Suppressor macrophage (primary cell): ENCODE data around the gene NDUFB11.

Source experiments
- DNase-seq, 4 experiments: peaks; one replicate each; pipeline ENCODE4 v3.0.0-alpha.2; 2020 to 2022
- total RNA-seq, 17 experiments: gene quantifications; one replicate each; lab custom pipeline; 2026; ENCODE audit warnings: mixed read lengths in 6 of 17, inconsistent platforms in 3 of 17; lab: John Stamatoyannopoulos, UW

The NDUFB11 gene
- total RNA-seq = 24.0 to 66.4 (median 45.5) reads per million in 17 experiments

DNA sequence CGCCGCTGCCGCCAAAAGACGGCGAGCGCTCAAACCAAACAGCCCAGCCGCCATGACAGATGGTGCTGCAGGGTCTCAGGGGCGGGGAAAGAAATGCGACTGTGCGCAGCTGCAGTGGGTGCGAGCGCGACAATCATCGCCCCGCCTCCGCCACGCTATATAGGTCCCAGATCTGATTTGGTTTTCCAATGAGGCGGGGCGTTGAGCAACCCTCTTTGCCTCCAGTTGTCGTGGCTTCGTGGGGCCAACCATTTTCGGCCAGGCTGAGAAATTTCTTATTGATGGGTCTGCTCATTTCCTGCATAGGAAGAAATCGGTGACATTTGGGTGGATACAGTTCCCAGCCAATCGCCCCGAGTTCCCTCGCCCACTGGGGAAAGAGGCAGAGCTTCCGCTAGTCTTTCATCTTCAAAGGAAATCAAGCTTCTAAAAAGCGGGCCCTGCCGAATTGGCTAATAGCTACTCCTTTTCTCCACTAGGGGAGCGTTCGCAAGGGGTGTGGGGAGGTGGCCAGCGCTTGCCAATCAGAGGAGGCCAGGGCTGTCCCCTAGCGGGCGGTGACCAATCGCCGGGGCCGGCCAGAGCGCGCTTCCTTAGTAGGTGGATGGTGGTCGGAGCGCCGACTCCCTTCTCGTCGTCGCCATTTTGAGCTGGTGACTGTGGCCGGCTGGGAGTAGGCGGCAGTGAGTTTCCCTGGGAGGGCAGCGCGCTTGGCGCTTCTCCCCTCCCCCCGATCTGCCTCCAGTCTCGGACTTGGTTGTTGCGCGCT, at the start of gene NDUFB11, which contains the start of gene RBM10:
TSS of gene NDUFB11 (minus strand) at position 77 of the 769 bp plus-strand sequence. CDS start at position 54, 23 bp downstream.
TSS of gene RBM10 (plus strand) at position 596 of the 769 bp plus-strand sequence. CDS start 2,261 bp downstream, outside the sequence.
- DNase-seq = peak; percentile 94 to 96 (median 96)

DNA sequence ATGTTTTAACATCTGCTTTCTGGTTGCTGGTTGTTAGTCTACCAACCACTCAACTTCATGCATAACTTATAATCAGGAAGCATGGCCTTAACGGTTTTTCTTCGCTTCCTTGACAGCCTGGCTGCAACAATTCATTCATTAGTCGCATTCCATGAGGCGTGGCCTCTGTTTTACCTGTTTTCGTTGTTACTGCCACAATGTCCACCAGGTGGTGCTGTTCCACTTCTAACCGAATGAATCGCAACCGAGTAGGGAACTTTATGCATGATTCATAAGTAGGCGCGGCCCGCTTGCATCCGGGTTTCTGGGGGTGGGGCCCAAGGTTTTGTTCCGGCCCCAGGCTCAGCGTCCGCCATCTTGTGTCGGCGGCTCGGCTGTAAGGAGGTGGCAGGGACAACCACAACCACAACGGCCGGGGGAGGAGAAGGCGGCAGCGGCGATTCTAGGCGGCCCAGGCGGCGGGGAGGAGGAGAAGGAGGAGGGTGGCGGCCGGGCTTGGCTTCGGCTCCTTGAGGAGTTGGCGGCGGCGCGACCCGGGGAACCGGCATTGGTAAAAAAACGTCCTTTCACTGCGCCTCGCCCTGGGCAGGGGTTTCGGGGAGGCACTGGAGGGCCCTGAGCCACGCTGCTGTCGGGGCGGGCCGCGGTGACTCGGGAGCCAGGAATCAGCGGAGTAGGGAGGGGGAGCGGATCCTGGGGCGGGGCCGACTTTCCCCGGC, 49.1 kb upstream of the NDUFB11 start, which contains the start of gene UBA1:
TSS of gene UBA1 (plus strand) at position 355 of the 719 bp plus-strand sequence. CDS start 4,974 bp downstream, outside the sequence.
- peak; percentile 94 to 95 (median 95) for DNase-seq

DNA sequence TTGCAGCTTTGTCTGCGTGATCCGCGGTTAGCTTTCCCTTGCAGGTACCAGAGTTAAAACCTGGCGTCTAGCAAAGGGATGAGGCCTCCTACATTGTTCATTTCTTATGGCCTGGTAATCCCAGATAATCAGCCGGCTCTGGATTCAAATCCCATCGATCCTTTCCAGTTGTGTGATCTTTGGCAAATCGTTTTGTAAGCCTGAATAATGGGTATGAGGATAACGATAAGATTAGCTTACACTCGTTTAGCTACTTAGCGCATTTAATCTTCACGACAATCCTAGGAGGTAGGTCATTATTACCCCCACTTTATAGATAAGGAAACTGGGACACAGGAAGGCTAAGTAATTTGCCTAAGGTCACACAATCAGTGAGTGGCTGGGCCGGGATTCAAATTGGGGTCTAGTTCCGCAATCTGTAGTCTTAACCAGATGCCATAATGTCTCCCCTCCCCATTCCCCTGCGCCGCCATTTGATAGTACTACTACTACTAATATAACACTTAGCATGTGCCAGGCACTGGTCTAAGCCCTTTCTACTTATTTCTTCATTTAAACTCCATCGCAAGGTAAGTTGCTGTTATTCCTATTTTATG, 47.4 kb upstream of the NDUFB11 start:
- no peak for DNase-seq

- peak in 3 of 4 experiments; percentile 3 to 32 (median 16) for DNase-seq
These were observed 46.8 kb upstream of the NDUFB11 start for GRCh38 chrX:47191331-47191730.

DNA sequence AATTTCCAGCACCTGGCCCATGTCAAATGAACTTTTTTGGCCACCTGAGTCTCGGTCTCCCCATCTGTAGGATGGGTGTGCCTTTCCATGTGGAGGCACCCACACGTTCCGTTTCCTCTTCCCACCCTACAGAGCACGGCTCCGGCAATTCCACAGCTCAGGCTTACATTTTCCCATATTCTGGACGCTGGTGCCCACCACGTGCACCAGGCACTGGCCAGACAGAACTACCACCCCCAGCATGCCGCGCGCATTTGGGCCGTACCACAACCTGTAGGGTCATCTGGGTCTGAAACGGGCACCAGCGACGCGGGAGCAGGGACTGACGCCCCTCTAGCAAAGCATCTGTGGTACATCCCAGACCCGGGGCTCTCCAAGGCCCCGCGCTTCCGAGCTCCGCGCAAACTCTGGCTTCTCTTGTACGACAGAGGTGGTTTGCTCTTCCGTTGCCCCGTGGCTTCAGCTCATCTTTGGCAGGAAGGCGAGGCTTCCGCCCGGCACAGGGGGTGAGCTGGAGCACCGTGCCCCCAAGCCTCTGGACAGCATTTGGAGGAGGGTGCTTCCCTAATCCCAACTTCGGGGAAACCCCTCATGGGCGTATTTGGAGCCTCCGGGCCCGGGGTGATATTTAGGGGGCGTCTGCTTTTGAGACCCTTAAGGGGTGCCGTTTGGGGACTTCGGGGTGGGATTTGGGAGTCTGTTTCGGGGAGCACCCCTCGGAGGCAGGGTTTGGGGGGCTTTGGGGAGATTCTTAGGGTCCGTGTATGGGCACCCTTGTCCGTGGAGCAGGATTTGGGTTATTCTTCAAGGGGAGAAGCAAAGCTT, 46.2 kb upstream of the NDUFB11 start:
- peak; percentile 83 to 90 (median 87) for DNase-seq

- no peak for DNase-seq
These were observed 45.4 kb upstream of the NDUFB11 start for GRCh38 chrX:47189906-47190305.

DNA sequence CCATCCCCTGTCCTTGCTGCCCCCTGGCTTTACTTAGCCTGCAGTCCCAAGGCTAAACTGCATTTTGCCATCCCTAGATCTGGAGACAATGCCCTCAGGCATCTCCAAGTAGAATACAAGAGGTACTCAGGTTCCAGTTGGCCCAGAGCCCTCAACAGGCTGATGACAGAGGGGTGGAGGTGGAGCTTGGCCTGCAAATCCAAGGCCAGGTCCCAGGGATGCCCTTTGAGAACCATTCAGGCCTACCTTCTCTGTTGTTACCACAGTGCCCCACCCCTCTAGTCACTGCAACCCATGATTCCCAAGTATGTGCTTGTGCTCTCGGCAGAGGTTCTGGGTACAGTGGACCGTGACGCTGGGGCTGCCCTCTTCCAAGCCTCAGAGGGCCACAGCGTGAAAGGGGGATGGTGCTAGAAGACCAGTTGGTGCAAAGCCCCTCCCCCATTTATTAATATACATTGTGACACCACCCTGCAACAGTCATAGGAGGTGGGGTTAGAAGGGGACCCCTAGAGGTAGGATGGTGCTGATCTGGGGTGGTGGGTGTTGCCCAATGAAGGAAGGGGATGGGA, 42.7 kb upstream of the NDUFB11 start:
- no peak for DNase-seq

- DNase-seq = no peak
These were observed 41.7 kb upstream of the NDUFB11 start for GRCh38 chrX:47186096-47186740.

- DNase-seq = no peak
These were observed 40.7 kb upstream of the NDUFB11 start for GRCh38 chrX:47185241-47185640.

DNA sequence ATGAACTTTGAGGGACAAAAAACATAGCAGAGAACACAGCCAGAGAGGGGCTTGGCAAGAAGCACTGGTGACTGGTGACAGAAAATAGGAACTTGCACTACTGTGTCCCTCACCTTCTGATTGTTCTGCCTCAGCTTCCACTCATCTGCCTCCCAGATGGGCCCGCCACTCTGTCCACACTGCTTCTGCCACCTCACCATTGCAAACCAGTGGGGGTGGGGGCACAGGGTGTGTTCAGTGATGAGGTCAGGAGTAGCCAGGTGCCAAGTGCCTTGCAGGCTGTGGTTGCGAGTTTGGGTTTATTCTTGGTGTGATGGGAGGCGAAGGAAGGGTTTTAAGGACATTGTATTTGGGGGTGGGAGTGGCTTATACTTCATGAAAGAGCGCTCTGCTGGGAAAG, 40.0 kb upstream of the NDUFB11 start:
- DNase-seq = no peak

DNA sequence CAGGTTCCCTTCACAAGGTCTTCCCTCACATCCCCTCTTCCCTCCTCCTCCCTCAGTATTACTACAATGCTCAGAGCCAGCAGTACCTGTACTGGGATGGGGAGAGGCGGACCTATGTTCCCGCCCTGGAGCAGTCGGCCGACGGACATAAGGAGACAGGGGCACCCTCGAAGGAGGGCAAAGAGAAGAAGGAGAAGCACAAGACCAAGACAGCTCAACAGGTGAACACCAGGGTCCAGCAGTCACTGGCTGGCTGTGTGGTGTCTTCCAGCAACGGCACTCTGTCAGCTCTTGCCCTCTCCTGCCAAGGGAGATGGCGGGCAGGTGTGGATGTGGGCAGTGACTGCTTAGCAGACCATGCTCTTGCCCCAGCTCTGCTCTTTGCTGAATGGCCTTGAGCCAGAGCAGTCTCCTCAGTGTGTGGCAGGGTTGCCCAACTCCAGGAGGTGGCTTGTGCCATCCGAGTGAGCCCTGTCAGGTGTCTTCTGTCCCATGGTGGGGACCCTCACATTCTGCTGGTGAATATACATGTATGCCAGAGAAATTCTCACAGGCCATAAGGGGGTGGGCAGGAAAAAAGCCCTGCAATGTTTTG, 37.7 kb upstream of the NDUFB11 start:
- DNase-seq = no peak

GRCh38 chrX:47181301-47181700, 36.8 kb upstream of the NDUFB11 start:
- no peak for DNase-seq

DNA sequence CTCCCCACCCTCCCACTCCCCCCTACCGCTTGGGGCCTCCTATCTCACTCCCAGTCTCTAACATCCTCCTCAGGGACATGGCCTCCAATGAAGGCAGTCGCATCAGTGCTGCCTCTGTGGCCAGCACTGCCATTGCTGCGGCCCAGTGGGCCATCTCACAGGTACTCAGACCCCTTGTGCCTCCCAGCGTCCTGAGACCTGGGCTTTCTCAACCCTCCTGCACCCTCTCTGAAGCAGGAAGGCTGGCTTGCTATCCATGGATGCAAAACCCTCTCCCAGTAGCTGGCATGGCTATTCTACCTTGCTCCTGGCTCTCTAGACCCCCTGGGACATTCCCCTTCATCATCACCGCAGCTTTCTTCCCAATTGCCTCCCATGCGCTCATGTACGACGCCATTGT, 35.8 kb upstream of the NDUFB11 start:
- DNase-seq = no peak

DNA sequence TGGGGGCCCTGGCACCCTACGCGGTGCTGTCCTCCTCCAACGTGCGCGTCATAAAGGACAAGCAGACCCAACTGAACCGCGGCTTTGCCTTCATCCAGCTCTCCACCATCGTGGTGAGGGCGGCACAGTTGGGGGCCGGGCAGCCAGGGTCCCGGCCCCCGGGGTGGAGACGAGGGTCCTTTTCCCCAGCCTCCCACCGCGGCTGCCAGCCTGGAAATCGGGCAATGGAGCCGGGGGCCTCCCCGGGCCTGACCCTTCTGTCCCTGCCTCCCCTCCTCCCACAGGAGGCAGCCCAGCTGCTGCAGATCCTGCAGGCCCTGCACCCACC, 35.4 kb upstream of the NDUFB11 start:
- no peak for DNase-seq

GRCh38 chrX:47179221-47179927, 34.9 kb upstream of the NDUFB11 start:
- no peak for DNase-seq

- DNase-seq = no peak
These were observed 33.8 kb upstream of the NDUFB11 start for GRCh38 chrX:47178337-47178736.

DNA sequence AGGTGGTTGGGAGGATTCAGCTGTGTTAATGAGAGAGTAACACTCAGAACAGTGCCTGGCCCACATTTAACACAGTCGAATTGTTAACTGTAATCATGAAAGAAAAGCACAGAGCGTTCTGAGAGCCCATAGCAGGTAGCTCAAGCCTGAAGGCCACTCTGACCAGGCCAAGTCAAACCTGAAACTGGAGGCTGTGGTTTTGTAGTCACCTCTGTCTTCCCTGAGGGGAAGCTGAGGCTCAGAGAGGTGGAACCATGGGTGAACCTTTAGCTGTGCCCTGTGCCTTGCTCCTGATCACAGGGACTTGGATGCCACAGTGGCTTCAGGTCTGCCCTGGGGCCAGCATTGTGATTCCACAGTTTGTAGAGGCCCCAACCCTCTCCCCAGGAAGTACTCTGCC, 32.6 kb upstream of the NDUFB11 start:
- DNase-seq = no peak

DNA sequence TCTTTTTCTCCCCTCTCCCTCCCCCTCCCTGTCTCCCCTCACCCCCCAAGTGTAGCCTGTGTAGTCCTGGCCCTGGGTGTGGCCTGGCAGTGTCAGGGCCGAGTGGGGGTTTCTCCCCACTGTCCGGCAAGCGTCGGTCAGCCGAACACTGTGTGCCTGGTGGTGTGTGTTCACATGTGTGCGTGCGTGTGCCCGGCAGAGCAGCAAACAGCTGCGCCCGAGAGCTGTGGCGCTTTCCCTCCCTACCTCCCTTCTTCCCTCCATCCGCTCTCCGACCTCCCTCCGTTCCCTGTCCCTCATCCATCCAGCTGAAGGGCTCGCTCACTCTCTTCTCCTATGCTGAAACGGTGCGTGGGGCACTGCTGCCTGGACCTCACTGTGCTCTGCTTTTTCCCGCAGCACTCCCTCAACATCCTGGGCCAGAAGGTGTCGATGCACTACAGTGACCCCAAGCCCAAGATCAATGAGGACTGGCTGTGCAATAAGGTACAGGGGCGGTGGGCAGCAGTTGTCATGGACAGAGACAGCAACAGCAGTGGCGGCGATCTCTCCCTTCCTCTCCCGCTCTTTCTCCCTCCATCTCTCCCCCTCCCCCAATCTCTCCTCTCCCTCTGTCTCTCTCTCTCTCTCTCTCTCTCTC, 31.7 kb upstream of the NDUFB11 start:
- no peak for DNase-seq

DNA sequence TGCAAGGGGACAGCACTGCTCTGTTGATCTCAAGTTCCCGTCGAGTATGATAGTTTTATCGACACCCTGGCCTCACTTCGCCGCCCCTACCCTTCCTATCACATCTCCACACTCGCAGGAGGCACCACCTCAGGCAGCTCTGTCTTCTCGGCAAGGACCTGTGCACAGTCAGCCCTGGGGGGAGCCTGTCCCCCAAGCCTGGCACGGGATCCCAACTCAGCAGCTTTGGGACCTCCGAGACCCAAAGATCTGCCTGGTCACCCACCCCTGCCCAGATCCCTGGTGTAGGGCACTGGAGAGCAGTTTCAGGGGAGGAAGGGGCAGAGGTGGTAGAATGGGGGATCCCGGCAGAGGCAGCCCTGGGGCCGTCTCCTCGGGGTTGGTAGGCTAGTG, 31.1 kb upstream of the NDUFB11 start:
- no peak for DNase-seq
